ENCODE measurements around the gene CNR2.
A peak's percentile ranks its signal among the peaks of the same experiment; 100 is the strongest.

Gene CNR2

DNA sequence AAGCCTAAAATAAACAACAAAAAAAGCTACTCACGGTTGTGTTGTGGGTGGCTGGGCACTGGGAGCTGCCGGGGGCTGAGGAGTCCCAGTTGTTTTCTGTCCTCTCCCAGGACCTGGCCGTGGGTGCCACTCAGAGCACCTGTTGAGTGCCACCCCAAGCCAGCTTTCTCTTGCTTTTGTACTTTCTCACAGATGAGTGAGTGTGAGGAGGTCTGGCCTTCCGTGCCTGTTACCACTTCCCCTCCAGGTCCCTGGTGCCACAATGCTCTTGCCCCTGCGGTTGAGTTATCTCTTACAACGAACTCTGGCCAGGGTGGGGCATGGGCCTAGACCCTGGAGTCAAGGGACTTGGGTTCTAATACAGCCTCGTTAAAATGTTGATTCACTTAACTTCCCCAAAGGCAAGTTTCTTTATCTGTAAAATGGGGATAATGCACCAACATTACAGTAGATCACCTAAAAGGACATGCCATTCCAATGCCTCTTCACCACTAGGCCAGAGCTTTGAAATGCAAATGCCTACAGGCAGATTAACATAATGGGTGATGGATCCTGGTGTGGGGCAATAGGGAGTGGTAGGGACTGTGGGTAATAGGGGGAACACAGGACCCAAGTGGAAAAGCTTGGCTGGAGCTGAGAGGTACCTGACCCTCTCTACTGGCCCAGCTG is at the start of gene CNR2:
TSS of gene CNR2 (minus strand) at position 151 of the 669 bp plus-strand sequence. CDS start 37,745 bp downstream, outside the sequence.
- DNase-seq (ENCODE audit: low spot score): peak; percentile 70

DNA sequence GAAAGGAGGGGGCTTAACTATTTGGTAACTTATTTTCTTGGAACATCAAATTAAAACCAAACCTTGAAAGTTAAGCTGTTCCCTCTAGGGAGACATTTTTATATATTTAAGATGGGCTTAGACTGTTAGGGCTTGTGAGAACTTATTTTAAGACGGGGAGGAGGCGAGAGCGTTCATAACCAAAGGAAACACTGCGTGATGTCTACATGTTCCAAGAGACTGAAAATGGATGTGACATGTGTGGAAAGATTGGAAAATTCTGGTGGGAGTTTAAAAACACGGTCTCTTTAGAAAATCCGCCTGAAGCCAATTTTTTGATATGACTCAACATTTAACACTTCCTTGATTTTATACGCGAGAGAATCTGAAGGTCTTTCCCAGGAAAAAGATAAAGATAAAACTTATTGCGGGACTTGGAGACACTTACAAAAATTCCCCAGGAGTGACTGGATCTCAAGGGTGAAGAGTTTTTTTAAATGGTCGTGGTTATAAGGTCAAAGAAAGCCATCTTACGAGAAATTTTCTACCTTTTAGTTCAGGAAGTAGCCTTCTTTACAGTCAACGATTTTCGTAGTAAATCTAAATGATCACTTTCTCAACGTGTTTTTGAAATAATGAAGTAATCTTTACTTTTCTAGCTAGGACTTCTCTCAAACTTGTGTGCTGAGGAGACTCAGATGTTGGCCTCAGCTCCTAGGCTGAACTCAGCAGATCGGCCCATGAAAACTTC is 47.3 kb upstream of the CNR2 start:
- no peak for DNase-seq (ENCODE audit: low spot score)

DNA sequence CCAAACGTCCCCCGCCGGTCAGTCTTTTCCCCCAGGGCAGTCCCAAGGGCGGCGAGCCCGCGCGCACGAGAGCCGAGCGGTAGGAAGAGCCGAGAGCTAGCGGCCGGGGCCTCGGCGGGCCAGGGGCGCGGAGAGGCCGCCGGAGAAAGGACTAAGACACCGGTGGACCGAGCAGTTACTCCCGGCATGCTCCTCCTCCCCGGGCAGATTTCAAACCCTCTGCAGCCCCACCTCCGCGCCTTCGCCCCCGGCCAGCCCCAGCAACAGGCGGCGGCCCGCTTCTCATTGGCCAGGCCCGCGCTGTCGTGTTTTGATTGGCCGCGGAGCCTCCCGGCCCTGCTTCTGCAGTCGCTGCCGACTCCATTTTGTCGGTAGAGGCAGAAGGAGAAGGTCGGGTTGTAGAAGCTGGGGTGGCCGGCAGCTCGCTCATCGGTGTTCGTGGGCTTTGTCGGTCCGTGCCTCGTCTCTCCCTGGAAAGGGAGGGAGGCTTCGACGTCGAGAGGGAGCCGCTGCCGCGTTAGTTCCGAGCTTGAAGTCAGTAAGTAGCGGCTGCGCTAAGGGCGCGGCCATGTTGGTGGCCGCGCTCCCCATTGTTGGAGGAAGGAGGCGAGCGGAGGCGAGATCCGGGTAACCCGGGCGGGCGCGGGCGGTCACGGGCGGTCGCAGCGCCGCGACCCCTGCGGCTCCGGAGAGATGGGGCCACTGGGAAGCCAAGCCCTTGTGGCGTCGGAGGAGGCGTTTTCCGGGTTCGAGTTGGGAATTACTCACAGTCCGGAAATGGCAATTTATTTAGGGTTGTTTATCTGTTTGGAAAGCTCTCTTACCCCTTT is 46.5 kb upstream of the CNR2 start, which contains the start of gene PNRC2:
TSS of gene PNRC2 (plus strand) at position 368 of the 830 bp plus-strand sequence. CDS start 1,630 bp downstream, outside the sequence.
- DNase-seq (ENCODE audit: low spot score): peak; percentile 96

DNA sequence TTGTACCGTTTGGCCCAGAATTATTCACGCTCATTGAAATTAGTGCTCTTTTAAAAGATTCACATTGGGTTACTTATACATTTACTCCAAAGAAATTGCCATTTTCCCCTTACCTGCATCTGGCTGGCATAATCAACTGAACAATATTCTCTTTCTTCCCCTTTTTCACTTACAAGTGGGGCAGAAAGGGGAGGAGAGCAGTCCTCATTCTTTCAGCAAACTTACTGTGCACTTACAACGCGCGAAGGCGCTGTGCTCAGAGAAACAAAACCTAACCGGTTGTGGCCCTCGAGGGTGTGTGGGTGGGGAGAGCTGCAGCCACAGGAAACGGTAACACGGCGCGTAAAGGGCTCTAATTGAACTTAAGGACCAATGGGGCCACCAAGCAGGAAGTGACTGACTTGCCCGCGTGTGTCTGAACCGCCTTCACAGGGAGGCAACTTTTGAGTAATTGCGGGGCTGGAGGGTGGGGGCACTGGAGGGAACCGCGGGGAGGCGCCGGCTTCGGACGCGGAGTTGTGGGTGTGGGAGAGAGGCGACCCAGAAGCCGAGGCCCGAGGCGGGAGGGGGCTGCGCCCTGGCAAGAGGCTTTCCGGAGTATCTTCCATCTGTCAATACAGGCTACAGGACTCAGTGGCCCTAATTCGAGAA is 45.8 kb upstream of the CNR2 start:
- peak; percentile 98 for DNase-seq (ENCODE audit: low spot score)

DNA sequence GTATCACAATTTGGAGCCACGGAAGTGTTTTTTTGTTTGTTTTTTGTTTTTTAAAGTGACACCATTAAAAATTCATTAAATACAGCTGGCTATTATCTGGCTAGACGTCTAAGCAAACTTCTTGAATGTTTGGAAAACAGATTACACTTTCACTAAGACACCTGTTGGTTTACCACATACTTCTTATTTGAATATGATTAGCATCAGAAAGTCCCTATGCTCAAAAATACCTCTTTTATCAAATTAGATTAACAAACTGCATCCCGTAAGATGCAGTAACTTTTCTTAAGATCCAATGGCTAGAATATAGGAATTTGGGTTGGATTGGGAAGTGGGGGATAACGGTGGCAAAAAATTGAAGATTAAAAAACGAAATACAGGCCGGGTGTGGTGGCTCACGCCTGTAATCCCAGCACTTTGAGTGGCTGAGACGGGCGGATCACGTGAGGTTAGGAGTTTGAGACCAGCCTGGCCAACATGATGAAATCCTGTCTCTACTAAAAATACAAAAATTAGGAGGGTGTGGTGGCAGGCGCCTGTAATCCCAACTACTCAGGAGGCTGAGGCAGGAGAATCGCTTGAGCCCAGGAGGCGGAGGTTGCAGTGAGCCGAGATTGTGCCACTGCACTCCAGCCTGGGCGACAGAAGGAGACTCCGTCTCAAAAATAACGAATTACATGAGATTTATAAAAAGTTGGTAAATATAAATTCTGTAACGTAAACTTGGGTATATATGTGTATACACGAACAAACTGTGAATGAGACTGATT is 45.1 kb upstream of the CNR2 start:
- peak; percentile 52 for DNase-seq (ENCODE audit: low spot score)

DNA sequence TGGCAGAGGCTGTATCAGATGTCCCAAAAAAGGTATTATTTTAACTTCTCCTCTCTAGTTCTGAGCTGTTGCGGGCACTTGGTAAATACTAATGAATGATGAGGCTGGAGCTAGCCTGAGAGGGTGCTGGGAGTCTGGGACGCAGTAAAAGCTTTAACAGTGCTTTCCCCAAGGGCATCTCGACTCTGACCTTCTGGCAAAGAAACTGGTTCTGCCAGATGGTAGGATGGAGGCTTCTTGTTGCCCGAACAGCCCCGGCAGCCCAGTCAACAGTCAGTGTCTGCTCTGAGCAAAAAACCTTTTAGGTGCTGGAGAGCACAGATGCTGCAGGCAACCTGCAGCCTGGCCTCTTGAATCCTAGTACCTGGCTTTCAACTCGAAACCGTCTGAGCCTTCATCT is 43.9 kb upstream of the CNR2 start:
- DNase-seq (ENCODE audit: low spot score): no peak

DNA sequence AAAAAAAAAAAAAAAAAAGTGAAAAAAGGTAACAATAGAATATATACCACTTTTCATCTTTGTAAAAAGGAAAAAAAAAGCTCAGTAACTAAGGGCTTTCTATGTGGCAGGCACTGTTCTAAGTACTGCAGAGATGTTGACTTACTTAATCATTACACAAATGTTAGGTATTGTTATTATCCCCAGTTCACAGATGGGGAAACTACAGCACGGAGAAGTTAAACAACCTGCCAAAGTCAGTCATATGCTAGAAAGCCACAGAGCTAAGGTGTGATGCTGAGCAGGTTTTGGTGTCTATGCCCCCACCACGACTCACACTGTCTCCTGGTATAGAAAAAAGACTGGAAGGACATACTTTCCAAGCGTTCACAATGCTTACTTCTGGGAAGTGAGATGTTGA is 39.9 kb upstream of the CNR2 start:
- DNase-seq (ENCODE audit: low spot score): no peak

DNA sequence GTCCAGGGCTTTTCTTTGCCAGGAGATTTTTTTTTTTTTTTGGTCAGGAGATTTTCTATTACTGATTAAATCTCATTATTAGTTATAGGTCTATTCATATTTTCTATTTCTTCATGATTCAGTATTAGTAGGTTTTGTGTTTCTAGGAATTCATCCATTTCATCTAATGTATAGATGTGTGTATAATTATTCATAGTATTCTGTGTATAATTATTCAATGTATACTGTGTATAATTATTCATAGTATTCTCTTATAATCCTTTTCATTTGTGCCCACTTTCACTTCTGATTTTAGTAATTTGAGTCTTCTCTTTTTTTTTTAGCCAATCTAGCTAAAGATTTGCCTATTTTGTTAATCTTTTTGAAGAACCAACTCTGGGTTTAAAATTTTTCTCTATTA is 34.2 kb upstream of the CNR2 start:
- no peak for DNase-seq (ENCODE audit: low spot score)

DNA sequence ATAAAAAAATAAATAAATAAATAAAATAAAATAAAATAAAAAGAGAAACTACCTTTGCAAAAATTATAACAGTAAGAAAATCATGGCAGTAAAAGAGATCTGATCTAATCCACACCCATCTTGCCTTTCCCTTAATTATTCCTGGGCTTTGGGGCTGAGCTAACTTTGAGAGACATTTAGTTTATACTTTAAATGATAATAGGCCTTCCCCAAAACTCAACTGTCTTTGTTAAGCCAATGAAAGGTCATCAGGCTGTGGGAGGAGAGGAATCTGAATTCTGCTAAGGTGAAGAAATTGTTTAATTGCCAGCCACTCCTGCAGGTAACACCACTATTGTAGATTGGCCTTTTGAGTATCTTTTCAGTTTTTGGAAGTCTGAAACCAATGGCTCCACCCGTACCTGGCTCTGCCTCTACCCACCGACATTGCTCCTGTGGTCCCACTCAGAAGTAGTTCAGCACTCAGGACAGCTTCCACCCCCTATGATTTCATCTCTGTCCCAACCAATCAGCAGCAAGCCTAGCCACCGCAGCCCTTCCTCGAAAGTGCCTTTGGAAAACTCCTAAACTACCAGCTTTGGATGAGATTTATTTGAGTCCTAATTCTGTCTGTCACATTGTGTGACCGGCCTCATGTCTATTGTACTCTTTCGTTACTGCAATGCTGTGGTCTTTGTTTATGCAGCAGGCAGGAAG is 23.5 kb upstream of the CNR2 start:
- DNase-seq (ENCODE audit: low spot score): no peak

DNA sequence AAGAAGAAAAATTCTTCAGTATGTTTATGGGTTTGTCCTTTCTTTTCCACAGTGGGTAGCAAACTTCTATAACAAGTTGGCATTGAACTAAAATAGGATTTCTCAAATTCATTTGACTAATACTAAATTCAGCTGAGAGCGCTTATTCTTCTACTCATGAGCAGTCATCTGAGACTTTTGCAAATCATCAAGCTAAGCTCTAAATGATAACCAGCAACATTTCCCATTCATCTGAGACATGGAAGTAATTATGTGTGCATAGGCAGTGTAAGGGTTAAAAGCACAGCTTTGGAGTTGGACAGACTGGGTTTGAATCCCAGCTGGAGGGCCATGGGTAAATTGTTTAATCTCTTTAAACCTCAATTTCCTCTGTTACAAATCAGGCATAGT is 18.3 kb upstream of the CNR2 start:
- DNase-seq (ENCODE audit: low spot score): no peak

DNA sequence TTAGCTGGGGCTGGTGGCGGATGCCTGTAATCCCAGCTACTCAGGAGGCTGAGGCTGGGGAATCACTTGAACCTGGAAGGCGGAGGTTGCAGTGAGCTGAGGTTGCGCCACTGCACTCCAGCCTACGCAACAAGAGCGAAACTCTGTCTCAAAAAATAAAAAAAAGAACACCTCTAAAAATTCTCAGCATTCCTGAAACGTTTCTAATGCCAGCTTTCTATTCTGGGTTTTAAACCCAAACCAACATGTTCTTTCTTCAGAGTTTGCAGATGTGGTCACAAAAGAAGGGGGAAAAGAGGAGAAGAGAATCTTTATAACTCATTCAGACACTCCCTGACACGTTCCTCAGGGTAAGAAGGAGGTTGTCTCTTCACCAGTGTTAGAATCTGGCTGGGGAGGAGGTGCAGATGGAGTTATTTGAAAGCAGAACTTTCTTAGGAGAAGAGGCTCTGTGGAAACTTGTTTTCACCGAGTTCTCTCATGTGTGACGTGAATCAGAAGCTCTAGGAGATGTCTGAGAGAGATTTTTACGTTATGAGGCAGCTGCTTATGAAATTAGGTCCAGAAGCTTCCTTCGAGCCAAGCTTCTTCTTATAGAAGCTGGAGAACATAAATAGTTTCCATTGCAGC is 17.8 kb upstream of the CNR2 start:
- DNase-seq (ENCODE audit: low spot score): peak; percentile 91

DNA sequence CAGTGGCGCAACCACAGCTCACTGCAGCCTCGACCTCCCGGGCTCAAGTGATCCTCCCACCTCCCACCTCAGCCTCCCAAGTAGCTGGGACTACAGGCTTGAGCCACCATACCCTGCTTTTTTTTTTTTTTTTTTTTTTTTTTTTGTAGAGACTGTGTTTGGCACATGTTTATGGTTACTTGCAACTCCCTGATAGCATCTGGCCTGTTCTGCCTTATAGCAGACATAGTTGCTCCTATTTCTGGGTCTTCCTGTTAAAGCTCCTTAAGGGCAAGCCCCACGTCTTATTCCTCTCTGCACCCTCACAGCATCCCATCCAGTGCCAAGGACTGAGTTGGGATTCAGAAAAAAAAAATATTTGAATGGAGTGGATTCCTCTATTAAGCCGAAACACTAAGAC is 17.1 kb upstream of the CNR2 start:
- peak; percentile 51 for DNase-seq (ENCODE audit: low spot score)

DNA sequence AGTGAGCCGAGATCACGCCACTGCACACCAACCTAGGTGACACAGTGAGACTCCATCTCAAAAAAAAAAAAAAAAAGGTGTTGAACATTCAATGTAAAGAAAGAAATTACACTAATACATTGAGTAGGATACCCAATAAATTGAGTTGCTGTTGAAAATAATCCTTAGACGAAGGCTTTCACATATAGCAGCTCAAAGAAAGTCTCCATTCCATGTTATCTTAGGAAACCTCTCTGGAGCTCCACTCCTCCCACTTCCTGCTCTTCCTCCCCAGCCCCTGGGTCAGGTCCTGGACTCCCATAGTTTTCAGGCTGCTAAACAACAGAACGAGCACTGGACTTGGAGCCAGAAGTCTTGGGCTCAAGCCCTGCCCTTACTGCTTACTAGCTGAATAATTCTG is 15.6 kb upstream of the CNR2 start:
- no peak for DNase-seq (ENCODE audit: low spot score)

DNA sequence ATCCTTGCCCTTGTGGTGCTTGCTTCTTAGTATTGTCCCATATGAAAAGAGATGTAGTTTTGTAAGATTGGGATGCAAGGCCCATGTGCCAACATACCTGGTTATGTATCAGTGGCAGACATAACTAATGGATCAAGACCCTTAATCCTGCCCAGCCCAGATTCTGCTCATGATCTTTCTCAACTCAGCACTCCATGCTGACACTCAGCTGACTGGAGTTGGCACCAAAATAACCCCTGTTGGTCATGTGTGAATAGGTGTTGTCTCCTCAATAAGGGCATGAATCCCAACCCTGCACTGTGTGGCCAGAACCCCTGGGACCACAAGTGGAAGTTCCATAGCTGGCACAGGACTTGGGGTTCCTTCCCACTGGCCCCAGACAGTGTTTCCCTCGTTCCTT is 13.9 kb upstream of the CNR2 start:
- no peak for DNase-seq (ENCODE audit: low spot score)

DNA sequence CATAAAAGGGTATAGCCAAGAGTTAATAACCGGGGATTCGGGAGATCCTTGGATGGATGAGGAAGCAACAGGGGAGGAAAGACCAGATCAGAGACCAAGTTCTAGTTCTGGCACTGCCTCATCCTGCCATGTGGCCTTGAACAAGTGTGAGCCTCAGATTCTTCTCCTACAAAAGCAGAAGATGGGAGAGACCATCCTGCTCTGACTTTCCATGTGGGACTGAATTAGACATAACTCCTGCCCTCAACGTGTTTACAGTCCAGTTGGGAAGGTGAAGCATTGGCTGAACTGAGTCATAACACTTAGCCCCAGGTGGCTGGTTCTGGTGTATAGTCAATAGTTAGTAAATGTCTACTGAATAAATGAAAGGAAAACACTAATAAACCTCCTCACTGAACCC is 12.1 kb upstream of the CNR2 start:
- no peak for DNase-seq (ENCODE audit: low spot score)

DNA sequence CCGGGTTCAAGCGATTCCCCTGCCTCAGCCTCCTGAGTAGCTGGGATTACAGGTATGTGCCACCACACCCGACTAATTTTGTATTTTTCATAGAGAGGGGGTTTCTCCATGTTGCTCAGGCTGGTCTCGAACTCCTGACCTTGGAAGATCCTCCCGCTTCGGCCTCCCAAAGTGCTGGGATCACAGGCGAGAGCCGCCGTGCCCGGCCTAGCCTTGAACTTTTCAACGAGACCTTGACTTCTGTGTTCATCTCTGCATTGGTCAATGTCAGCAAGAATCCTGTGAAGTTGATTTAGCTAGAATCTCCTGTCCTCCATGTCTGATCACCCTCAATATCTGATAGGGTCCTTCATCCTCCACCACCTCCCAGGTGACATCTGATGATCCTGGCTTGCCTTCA is 11.4 kb upstream of the CNR2 start:
- no peak for DNase-seq (ENCODE audit: low spot score)

DNA sequence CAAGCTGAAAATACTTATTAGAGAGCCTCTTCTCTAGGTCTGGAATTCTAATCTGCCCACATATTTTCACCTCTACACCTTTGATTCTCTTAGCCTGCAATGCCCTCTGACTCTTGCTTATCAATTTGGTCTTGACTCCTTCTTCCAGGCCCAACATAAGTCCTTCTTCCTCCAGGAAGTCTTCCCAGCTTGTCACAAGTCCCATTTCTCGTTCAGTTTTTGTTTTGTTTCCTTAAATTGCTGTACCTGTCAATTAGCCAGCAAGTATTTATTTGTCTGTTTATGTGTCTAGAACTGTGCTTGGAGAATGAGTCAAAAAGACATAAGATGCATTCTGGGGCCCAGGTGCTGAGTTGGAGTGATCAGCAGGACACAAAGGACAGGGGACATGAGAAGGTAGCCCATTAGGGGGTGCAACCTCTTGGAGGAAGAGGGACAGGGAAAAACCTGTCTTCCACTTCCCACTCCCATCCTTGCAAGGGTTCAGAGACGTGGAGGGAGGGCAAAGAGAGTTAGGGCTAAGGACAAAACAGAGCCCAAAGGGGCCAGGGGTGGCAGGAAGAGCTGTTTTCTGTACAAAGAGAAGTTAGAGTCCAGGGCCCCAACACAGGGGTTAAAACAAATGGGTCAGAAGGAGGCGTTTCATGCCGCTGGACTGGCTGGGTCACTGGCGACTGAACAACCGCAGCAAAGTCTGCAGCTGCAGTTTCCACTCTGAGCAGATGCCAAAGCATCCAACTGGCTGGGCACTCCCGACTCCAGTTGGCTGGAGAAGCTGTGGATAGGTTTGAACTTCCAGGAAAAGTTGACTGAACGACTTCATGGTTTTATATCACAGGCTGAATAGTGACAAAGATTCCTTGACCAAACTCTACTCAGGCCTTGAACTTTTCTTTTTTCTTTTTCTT is 10.7 kb upstream of the CNR2 start:
- DNase-seq (ENCODE audit: low spot score): no peak

DNA sequence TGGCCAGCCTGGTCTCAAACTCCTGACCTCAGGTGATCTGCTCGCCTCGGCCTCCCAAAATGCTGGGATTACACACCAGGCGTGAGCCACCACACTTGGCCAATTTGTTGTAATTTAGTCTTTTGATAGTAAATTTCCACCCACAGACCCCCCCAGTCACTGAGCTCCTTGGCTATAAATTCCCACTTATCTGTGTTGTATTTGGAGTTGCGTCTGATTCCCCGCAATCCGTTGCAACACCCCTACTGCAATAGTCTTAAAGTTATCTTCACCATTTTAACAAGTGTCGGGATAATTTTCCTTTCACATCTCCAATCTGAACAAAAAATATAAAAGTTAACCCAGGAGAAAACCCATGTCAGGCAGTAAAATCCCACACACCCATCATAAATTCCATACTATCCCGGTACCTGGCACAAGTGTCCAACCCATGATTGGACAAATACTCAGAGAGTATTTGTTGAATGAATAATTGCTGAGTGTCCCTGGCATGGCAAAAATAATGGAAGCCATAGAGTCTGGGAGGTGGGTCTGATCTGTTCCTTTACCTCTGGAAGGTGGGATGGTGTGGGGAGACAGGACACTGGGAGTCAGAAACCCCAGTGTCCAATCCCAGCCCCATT is 9.3 kb upstream of the CNR2 start:
- no peak for DNase-seq (ENCODE audit: low spot score)

Data from NAMALWA (cell line).